CD4-positive, alpha-beta memory T cell (primary cell): ENCODE measurements around the gene FADS2. TPM values are rescaled to one million over a fixed set of nuclear protein-coding genes. Genes with fewer than 3 reads are reported as not detected.

Source experiments
- CTCF ChIA-PET: fragments of 350-600 bp; sonication (Branson Sonifier 250); formaldehyde crosslinking; loops from one replicate; lab custom pipeline; 2021; ENCODE audit warnings: inconsistent platforms; ENCODE audit not compliant: partially characterized antibody; lab: Charles Lee
- POLR2A ChIA-PET: fragments of 350-600 bp; sonication (Branson Sonifier 250); formaldehyde crosslinking; loops from one replicate; lab custom pipeline; 2021; ENCODE audit not compliant: partially characterized antibody; lab: Charles Lee
- DNase-seq, 5 donors: peaks; one replicate each; pipeline versions ENCODE4 v3.0.0 to v3.0.0-alpha.2; 2020 to 2022; ENCODE audit warnings: mixed read lengths in 1 of 5
- H3K27ac ChIP-seq: one replicate; pipeline ENCODE4 v1.7.0; 2013; ENCODE audit warnings: low read depth, low read length
- H3K27me3 ChIP-seq: 2 replicates; pipeline ENCODE4 v1.7.0; 2013; ENCODE audit warnings: mild to moderate bottlenecking, low read length, moderate library complexity; ENCODE audit not compliant: insufficient read depth
- H3K36me3 ChIP-seq: 2 replicates; pipeline ENCODE4 v1.7.0; 2013; ENCODE audit warnings: mild to moderate bottlenecking, low read length, moderate library complexity; ENCODE audit not compliant: insufficient read depth
- H3K4me1 ChIP-seq: 2 replicates; pipeline ENCODE4 v1.7.0; 2013; ENCODE audit warnings: mild to moderate bottlenecking, low read length, moderate library complexity; ENCODE audit not compliant: insufficient read depth
- H3K4me3 ChIP-seq, 2 donors: one replicate each; pipeline ENCODE4 v1.7.0; 2013; ENCODE audit warnings: low read length in 2 of 2, mild to moderate bottlenecking in 1 of 2
- H3K9me3 ChIP-seq, 2 donors: one replicate each; pipeline ENCODE4 v1.7.0; 2013; ENCODE audit warnings: low read length in 2 of 2, control low read depth in 1 of 2; ENCODE audit not compliant: control insufficient read depth in 1 of 2
- H3K27ac Mint-ChIP-seq, 7 donors: one replicate each; pipeline ENCODE4 v1.8.0; 2020 to 2021; ENCODE audit warnings: mixed read lengths in 7 of 7, mild to moderate bottlenecking in 6 of 7, inconsistent platforms in 3 of 7, moderate library complexity in 3 of 7
- H3K27me3 Mint-ChIP-seq, 2 donors: one replicate each; pipeline ENCODE4 v1.8.0; 2020 to 2021; ENCODE audit warnings: mixed read lengths in 2 of 2
- H3K36me3 Mint-ChIP-seq, 2 donors: one replicate each; pipeline ENCODE4 v1.8.0; 2020 to 2021; ENCODE audit warnings: mixed read lengths in 2 of 2, inconsistent platforms in 1 of 2, mild to moderate bottlenecking in 1 of 2
- H3K4me1 Mint-ChIP-seq, 4 donors: one replicate each; pipeline ENCODE4 v1.8.0; 2020 to 2021; ENCODE audit warnings: mixed read lengths in 4 of 4, mild to moderate bottlenecking in 1 of 4
- H3K4me3 Mint-ChIP-seq, 8 donors: one replicate each; pipeline ENCODE4 v1.8.0; 2020 to 2021; ENCODE audit warnings: mixed read lengths in 8 of 8, mild to moderate bottlenecking in 7 of 8, moderate library complexity in 6 of 8, inconsistent platforms in 3 of 8
- H3K9me3 Mint-ChIP-seq, 8 donors: one replicate each; pipeline ENCODE4 v1.8.0; 2020 to 2021; ENCODE audit warnings: mixed read lengths in 8 of 8, mild to moderate bottlenecking in 5 of 8, inconsistent platforms in 3 of 8, moderate library complexity in 1 of 8
- intact Hi-C: fragments of 100-400 bp; cut with micrococcal nuclease; formaldehyde crosslinking; loops from one replicate; pipeline ENCODE4 v1.15.1; 2023
- polyA plus RNA-seq, 2 donors: library from polyadenylated mRNA; unstranded; fragments of 300-500 nt; fragmentation: Illumina TruSeq; gene quantifications; one replicate each; pipeline ENCODE4 v1.2.3, GENCODE V29; 2021
- total RNA-seq, 2 experiments: library from RNA; stranded (reverse); gene quantifications; one replicate each; pipeline ENCODE4 v1.2.3, GENCODE V29; 2021

Gene FADS2
- total and polyA plus RNA-seq, 4 experiments from 2014 or later: 0.06 to 0.94 (median 0.47) TPM

DNA sequence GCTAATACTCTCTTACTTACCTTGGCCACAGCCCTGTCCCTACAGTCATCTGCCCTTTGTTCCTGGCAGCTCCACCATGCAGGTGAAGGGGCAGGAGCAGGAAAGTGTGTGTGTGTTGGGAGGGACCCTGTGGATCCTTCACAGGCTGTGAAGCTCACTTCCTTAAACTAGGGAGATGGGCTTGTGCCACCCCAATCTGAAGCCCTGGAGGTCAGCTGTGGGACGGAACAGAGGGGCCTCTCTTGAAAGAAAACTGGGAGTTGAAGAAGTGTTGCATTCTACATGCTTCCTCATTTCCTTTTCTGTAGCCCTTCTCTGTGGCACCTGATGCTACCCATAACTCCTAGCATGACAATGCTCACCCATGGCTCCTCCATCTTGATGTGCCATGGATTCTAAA, 23.0 kb upstream of the FADS2 start:
- H3K36me3 Mint-ChIP-seq: peaks cover 0 to 3% of the 10 kb centered on the region in 2 donors
- Histone ChIP-seq H3K36me3 (no peaks in the 10 kb centered on the region), H3K27ac (no peak overlapping the region)

DNA sequence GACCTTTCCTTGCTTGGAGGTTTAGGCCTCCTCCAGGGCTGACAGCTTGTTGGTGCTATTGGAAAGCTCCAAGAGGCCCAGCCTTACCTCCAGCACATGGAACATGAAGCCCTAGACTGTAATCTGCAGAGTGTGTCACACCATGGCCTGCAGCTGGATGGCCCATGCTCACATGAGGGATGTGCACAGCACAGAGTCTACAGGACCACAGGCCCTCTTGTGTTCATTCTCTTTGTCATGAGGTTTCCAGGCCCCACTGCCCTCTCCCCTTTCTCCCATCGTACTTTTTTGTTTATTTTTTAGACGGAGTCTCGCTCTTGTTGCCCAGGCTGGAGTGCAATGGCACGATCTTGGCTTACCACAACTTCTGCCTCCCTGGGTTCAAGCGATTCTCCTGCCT, 21.3 kb upstream of the FADS2 start:
- intact Hi-C loops: no loop called here
- peak overlapping the region in 1 of 7 donors; percentile 18 for H3K27ac Mint-ChIP-seq

More for the DNA sequence above, 23.0 kb upstream of the FADS2 start:
- H3K4me1 Mint-ChIP-seq: no peaks in the 10 kb centered on the region
- peak overlapping the region in 1 of 7 donors; percentile 47 for H3K27ac Mint-ChIP-seq
- no peaks in the 10 kb centered on the region for H3K27me3 Mint-ChIP-seq
- no peak for DNase-seq
- Histone ChIP-seq H3K27me3 (no peaks in the 10 kb centered on the region), H3K9me3 (no peaks in the 10 kb centered on the region), H3K4me1 (no peaks in the 10 kb centered on the region), H3K4me3 (no peak overlapping the region)
- POLR2A ChIA-PET: no interaction called here
- intact Hi-C loops: no loop called here
- H3K4me3 Mint-ChIP-seq: no peak overlapping the region
- H3K9me3 Mint-ChIP-seq: no peaks in the 10 kb centered on the region
- CTCF ChIA-PET: interaction anchor here (1.2 to 3.5 kb wide), 5 partner anchors 7 to 303 kb away, joined by 3 to 27 read pairs (median 8); no protein-coding TSS in a partner anchor

DNA sequence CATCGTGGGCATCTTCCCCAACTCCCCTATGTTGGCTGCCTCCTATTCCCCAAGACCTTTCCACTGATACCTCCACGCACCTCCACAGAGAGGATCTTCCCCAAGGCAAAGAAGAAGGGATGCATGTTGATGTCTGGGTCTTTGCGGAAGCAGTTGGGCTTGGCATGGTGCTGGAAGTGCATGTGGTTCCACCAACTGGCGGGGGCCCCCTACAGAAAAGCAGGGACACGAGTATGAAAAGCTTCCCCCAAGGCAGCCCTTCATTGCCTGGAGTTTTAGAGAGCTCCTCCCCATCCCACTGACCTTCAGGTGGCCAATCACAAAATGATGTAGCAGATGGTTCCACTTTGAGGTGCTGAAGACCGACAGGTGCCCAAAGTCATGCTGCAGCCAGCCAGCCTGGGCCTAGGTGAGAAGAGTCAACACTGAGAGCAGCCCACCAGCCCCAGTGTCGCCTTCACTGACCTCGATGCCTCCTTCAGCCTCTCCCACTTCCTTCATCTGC, 17.4 kb upstream of the FADS2 start:
- POLR2A ChIA-PET: no interaction called here
- H3K27ac Mint-ChIP-seq: no peak overlapping the region
- peaks cover 6% of the 10 kb centered on the region for H3K27me3 ChIP-seq
- no peaks in the 10 kb centered on the region for H3K36me3 ChIP-seq
- CTCF ChIA-PET: interaction anchor here (9.4 kb wide), 1 partner anchor 15 kb away, joined by 95 read pairs; the partner anchor contains the start of genes FEN1 and TMEM258
- no peak overlapping the region for H3K4me3 Mint-ChIP-seq
- peaks cover 14% of the 10 kb centered on the region for H3K4me1 ChIP-seq
- intact Hi-C loops: no loop called here
- no peak overlapping the region for H3K27ac ChIP-seq
- no peaks in the 10 kb centered on the region for H3K9me3 Mint-ChIP-seq
- H3K4me3 ChIP-seq: no peak overlapping the region
- peaks cover 4 to 9% of the 10 kb centered on the region in 2 donors for H3K27me3 Mint-ChIP-seq
- H3K4me1 Mint-ChIP-seq: peaks cover 2 to 10% (median 4%) of the 10 kb centered on the region in 4 donors
- no peak for DNase-seq
- peaks cover 0 to 4% of the 10 kb centered on the region in 2 donors for H3K36me3 Mint-ChIP-seq
- H3K9me3 ChIP-seq: no peaks in the 10 kb centered on the region

More for the DNA sequence above, 21.3 kb upstream of the FADS2 start:
- no peaks in the 10 kb centered on the region for H3K36me3 ChIP-seq
- POLR2A ChIA-PET: interaction anchor here (2.3 kb wide), 1 partner anchor 10 kb away, joined by 6 read pairs; no protein-coding TSS in a partner anchor
- no peak for DNase-seq
- no peaks in the 10 kb centered on the region for H3K4me1 ChIP-seq
- Mint-ChIP-seq H3K36me3 (no peaks in the 10 kb centered on the region), H3K4me1 (no peaks in the 10 kb centered on the region), H3K4me3 (no peak overlapping the region), H3K9me3 (no peaks in the 10 kb centered on the region), H3K27me3 (no peaks in the 10 kb centered on the region)
- CTCF ChIA-PET: interaction anchor here (1.7 to 3.5 kb wide), 3 partner anchors 8 to 301 kb away, joined by 6 to 27 read pairs (median 8); no protein-coding TSS in a partner anchor
- no peak overlapping the region for H3K4me3 ChIP-seq
- H3K27ac ChIP-seq: no peak overlapping the region
- H3K9me3 ChIP-seq: no peaks in the 10 kb centered on the region
- H3K27me3 ChIP-seq: no peaks in the 10 kb centered on the region

DNA sequence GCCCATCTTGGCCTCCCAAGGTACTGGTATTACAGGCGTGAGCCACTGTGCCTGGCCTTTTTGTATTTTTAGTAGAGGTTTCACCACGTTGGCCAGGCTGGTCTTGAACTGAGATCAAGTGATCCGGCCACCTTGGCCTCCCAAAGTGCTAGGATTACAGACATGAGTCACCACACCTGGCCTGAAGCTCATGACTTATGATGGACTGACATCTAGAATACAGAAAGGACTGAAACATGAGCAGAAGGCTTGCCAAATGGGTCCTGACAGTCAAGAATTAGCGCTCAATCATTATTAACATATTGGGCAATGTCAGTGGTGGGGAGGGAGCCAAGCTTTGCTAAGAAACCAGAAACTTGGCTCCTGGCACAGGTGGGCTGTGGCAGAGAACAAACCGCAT, 16.3 kb upstream of the FADS2 start:
- peak overlapping the region in 1 of 7 donors; percentile 4 for H3K27ac Mint-ChIP-seq
- H3K4me1 ChIP-seq: peaks cover 21% of the 10 kb centered on the region
- H3K27me3 Mint-ChIP-seq: peaks cover 4 to 12% of the 10 kb centered on the region in 2 donors
- CTCF ChIA-PET: interaction anchor here (9.4 kb wide), 1 partner anchor 16 kb away, joined by 95 read pairs; the partner anchor contains the start of genes FEN1 and TMEM258
- no peak overlapping the region for H3K27ac ChIP-seq
- no peaks in the 10 kb centered on the region for H3K9me3 Mint-ChIP-seq
- peaks cover 10% of the 10 kb centered on the region for H3K27me3 ChIP-seq
- no peak for DNase-seq
- peaks cover 3 to 18% (median 7%) of the 10 kb centered on the region in 4 donors for H3K4me1 Mint-ChIP-seq
- H3K36me3 ChIP-seq: no peaks in the 10 kb centered on the region
- H3K4me3 Mint-ChIP-seq: peak overlapping the region in 1 of 8 donors; percentile 36
- peaks cover 0 to 4% of the 10 kb centered on the region in 2 donors for H3K36me3 Mint-ChIP-seq
- intact Hi-C loops: no loop called here
- H3K9me3 ChIP-seq: no peaks in the 10 kb centered on the region
- POLR2A ChIA-PET: no interaction called here
- H3K4me3 ChIP-seq: no peak overlapping the region

DNA sequence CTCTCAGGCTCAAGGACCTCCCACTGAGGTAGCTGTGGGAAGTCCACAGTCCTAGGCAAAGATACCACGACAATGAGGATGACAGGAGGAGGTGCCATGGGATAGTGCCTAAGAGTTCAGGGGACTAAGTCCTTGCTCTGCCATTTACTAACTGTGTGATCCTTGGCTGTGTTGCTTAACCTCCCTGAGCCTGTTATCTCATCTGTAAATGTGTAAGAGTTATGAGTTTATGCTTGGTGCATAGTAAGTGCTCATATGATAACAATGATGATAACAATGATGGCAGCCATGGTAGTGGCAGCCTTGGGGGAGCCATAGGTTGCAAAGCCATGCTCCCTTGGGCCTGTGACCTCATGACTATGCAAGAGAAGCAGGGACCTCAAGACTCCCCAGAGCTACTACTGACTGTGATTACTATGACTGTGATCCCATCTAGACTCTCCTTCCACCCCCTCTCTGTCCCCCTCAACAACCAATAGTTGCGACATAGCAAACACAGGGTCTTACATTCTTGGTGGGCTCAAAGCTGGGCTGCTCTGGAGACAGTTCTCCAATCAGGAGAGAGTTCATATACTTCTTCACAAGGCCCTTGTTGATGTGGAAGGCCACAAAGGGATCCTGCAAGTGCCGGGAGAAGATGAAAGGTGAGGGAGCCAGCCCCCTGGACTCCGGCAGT, 15.2 kb upstream of the FADS2 start:
- H3K27ac Mint-ChIP-seq: peak overlapping the region in 1 of 7 donors; percentile 61
- POLR2A ChIA-PET: interaction anchor here (0.8 kb wide), 1 partner anchor 81 kb away, joined by 3 read pairs; no protein-coding TSS in a partner anchor
- CTCF ChIA-PET: interaction anchor here (1.1 to 9.4 kb wide), 4 partner anchors 8 to 269 kb away, joined by 3 to 95 read pairs (median 10); partner anchors contain the start of genes FEN1 and TMEM258
- H3K36me3 Mint-ChIP-seq: peaks cover 0 to 4% of the 10 kb centered on the region in 2 donors
- no peak overlapping the region for H3K27ac ChIP-seq
- H3K27me3 ChIP-seq: peaks cover 10% of the 10 kb centered on the region
- H3K9me3 Mint-ChIP-seq: no peaks in the 10 kb centered on the region
- peak overlapping the region in 1 of 8 donors; percentile 39 for H3K4me3 Mint-ChIP-seq
- DNase-seq: no peak
- H3K27me3 Mint-ChIP-seq: peaks cover 4 to 19% of the 10 kb centered on the region in 2 donors
- intact Hi-C loops: no loop called here
- peaks cover 3 to 18% (median 7%) of the 10 kb centered on the region in 4 donors for H3K4me1 Mint-ChIP-seq
- H3K36me3 ChIP-seq: no peaks in the 10 kb centered on the region
- H3K9me3 ChIP-seq: no peaks in the 10 kb centered on the region
- no peak overlapping the region for H3K4me3 ChIP-seq
- peaks cover 21% of the 10 kb centered on the region for H3K4me1 ChIP-seq

DNA sequence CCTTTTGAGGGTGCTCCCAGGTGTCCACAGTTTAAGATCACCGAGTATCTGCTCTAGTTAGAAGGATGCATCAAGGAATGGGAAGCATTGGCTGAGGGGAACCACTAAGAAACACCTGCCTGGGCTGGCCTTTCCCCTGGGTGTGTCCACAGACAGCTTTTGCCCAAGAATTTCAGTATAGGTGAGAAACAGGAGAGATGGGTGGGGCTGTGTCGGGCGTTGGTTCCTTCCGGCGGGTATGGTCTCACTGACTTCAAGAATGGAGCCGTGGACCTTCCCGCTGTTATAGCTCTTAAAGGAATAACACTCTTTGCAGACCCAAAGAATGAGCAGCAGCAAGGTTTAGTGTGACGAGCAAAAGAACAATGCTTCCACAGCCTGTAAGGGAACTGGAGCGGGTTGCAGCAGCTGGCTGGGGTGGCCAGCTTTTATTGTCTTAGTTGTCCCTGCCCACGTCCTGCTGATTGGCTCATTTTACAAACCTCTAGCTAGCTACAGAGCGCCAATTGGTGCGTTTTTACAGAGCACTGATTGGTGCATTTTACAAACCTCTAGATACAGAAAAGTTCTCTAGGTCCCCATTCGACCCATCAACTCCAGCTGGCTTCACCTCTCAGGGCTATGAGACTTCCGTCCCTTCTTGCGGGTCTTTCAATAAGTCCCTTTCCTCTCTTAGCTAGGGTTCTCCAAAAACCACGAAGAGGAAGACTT, 13.7 kb upstream of the FADS2 start:
- peaks cover 4 to 19% of the 10 kb centered on the region in 2 donors for H3K27me3 Mint-ChIP-seq
- H3K4me3 Mint-ChIP-seq: peak overlapping the region; percentile 81 to 97 (median 92)
- Histone ChIP-seq H3K36me3 (no peaks in the 10 kb centered on the region), H3K27me3 (peaks cover 10% of the 10 kb centered on the region), H3K27ac (no peak overlapping the region), H3K4me1 (peaks cover 21% of the 10 kb centered on the region), H3K4me3 (peak overlapping the region in 1 of 2 donors; percentile 77), H3K9me3 (no peaks in the 10 kb centered on the region)
- H3K4me1 Mint-ChIP-seq: peaks cover 3 to 18% (median 7%) of the 10 kb centered on the region in 4 donors
- H3K27ac Mint-ChIP-seq: peak overlapping the region in 2 of 7 donors; percentile 29 to 32
- H3K36me3 Mint-ChIP-seq: peaks cover 0 to 4% of the 10 kb centered on the region in 2 donors
- ChIA-PET CTCF (interaction anchor here (0.6 to 9.4 kb wide), 10 partner anchors 7 to 294 kb away, joined by 3 to 95 read pairs (median 9); partner anchors contain the start of genes FEN1 and TMEM258), POLR2A (interaction anchor here (0.6 to 4.1 kb wide), 10 partner anchors 10 to 267 kb away, joined by 3 to 28 read pairs (median 11); partner anchors contain the start of genes FADS2, FEN1, FTH1 and TMEM258)
- intact Hi-C loops: no loop called here
- no peaks in the 10 kb centered on the region for H3K9me3 Mint-ChIP-seq
- DNase-seq: peak in 1 of 5 donors; percentile 15
